Mesendoderm (in vitro differentiated cells): ENCODE data around the gene BAIAP2L1.
A peak's percentile ranks its signal among the peaks of the same experiment; 100 is the strongest.

Source experiments
- DNase-seq: peaks from one replicate; pipeline ENCODE4 v3.0.0; 2013
- H2AK5ac ChIP-seq: 2 replicates; pipeline ENCODE4 v1.6.1; 2013; ENCODE audit warnings: low read length, inconsistent platforms
- H2BK120ac ChIP-seq: 2 replicates; pipeline ENCODE4 v1.6.1; 2013; ENCODE audit warnings: low read depth, mild to moderate bottlenecking, low read length, moderate library complexity, mixed read lengths
- H2BK15ac ChIP-seq: replicated peaks from 2 replicates; pipeline ENCODE4 v1.6.1; 2013; ENCODE audit warnings: low read depth, mild to moderate bottlenecking, moderate library complexity
- H2BK5ac ChIP-seq: 2 replicates; pipeline ENCODE4 v1.6.1; 2013; ENCODE audit warnings: low read length, inconsistent platforms
- H3K18ac ChIP-seq: 2 replicates; pipeline ENCODE4 v1.6.1; 2013; ENCODE audit warnings: mild to moderate bottlenecking, low read length, mixed read lengths
- H3K23ac ChIP-seq: one replicate; pipeline ENCODE4 v1.6.1; 2013; ENCODE audit warnings: low read length
- H3K27ac ChIP-seq: 2 replicates; pipeline ENCODE4 v1.5.1; 2013; ENCODE audit warnings: low read depth, mild to moderate bottlenecking, inconsistent platforms, low read length, moderate library complexity
- H3K27me3 ChIP-seq: 2 replicates; pipeline ENCODE4 v1.6.1; 2013; ENCODE audit warnings: low read length, control low read depth, mild to moderate bottlenecking, inconsistent platforms; ENCODE audit not compliant: insufficient read depth, poor library complexity
- H3K36me3 ChIP-seq: 2 replicates; pipeline ENCODE4 v1.6.1; 2013; ENCODE audit warnings: low read length, inconsistent platforms; ENCODE audit not compliant: control insufficient read depth, insufficient read depth
- H3K4ac ChIP-seq: one replicate; pipeline ENCODE4 v1.6.1; 2013; ENCODE audit warnings: low read depth, mild to moderate bottlenecking, low read length, moderate library complexity
- H3K4me1 ChIP-seq: 2 replicates; pipeline ENCODE4 v1.6.1; 2013; ENCODE audit warnings: low read depth, low read length, inconsistent platforms; ENCODE audit not compliant: control insufficient read depth
- H3K4me2 ChIP-seq: 2 replicates; pipeline ENCODE4 v1.6.1; 2013; ENCODE audit warnings: low read length
- H3K4me3 ChIP-seq: 2 replicates; pipeline ENCODE4 v1.5.1; 2013; ENCODE audit warnings: mild to moderate bottlenecking, low read length
- H3K56ac ChIP-seq: one replicate; pipeline ENCODE4 v1.6.1; 2013; ENCODE audit warnings: low read length
- H3K79me1 ChIP-seq: 2 replicates; pipeline ENCODE4 v1.6.1; 2013; ENCODE audit warnings: low read length, inconsistent platforms
- H3K79me2 ChIP-seq: 2 replicates; pipeline ENCODE4 v1.6.1; 2013; ENCODE audit warnings: mild to moderate bottlenecking, low read length; ENCODE audit not compliant: control insufficient read depth, insufficient read depth
- H3K9ac ChIP-seq: 2 replicates; pipeline ENCODE4 v1.6.1; 2013; ENCODE audit warnings: low read length, inconsistent platforms
- H4K5ac ChIP-seq: one replicate; pipeline ENCODE4 v1.6.1; 2013; ENCODE audit warnings: low read length
- H4K8ac ChIP-seq: one replicate; pipeline ENCODE4 v1.6.1; 2013; ENCODE audit warnings: low read depth, mild to moderate bottlenecking, control low read depth, low read length, moderate library complexity
- WGBS: extraction: QIAGEN DNeasy Blood & Tissue Kit; methylation state at CpG from one replicate; pipeline ENCODE4 v1.1.7; 2013; ENCODE audit warnings: low lambda C conversion rate, missing lambda C conversion rate; ENCODE audit not compliant: insufficient coverage; ENCODE audit errors: extremely low coverage; 5-methylcytosine and 5-hydroxymethylcytosine counted together

BAIAP2L1 gene

DNA sequence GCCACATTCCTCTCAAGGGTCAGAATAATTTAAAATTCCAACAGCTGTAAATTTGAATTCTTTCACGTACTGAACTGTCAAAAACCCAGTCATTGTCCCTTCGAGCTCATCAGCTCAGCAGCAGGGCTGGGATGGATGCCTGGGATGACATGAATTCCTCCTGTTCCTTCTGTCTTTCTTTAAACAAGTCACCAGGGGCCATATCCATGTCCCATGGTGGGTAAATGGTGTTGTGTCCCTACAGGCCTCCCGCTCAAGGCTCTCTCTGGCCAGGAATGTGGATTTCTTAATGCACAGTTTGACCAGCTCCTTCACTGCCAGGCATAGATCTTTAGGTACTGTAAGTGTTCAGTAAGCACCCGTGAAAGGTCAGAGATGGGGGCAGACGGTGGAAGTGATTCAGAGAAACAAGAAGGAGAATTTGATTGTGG lies 135.0 kb downstream of the BAIAP2L1 start:
- Histone ChIP-seq H3K36me3 (no peaks in the 10 kb centered on the region), H3K23ac (no peak overlapping the region), H2BK120ac (no peak overlapping the region), H3K27me3 (no peaks in the 10 kb centered on the region), H3K4me2 (no peak overlapping the region), H2BK5ac (no peak overlapping the region), H3K79me2 (no peaks in the 10 kb centered on the region), H3K79me1 (no peaks in the 10 kb centered on the region), H3K18ac (no peak overlapping the region), H3K4me3 (no peak overlapping the region), H3K4ac (no peak overlapping the region), H3K9ac (no peak overlapping the region), H2AK5ac (no peak overlapping the region), H3K4me1 (no peaks in the 10 kb centered on the region), H3K27ac (peak overlapping the region; percentile 33), H2BK15ac (no peak overlapping the region), H4K5ac (no peak overlapping the region), H4K8ac (no peak overlapping the region), H3K56ac (no peak overlapping the region)
- DNase-seq: peak; percentile 92
- WGBS: no CpG with 5 or more reads among the region's 5 CpGs

GRCh38 chr7:98257701-98258100 lies 143.2 kb downstream of the BAIAP2L1 start:
- Histone ChIP-seq H3K79me1 (peaks cover 2% of the 10 kb centered on the region), H3K36me3 (no peaks in the 10 kb centered on the region), H2BK120ac (no peak overlapping the region), H3K4me3 (no peak overlapping the region), H3K56ac (no peak overlapping the region), H4K8ac (no peak overlapping the region), H3K9ac (no peak overlapping the region), H3K27me3 (no peaks in the 10 kb centered on the region), H2BK15ac (no peak overlapping the region), H3K4me2 (no peak overlapping the region), H3K27ac (no peak overlapping the region), H3K18ac (no peak overlapping the region), H2AK5ac (no peak overlapping the region), H3K79me2 (no peaks in the 10 kb centered on the region), H3K4me1 (no peaks in the 10 kb centered on the region), H2BK5ac (no peak overlapping the region), H4K5ac (no peak overlapping the region), H3K23ac (no peak overlapping the region), H3K4ac (no peak overlapping the region)
- no peak for DNase-seq
- no CpG with 5 or more reads among the region's 6 CpGs for WGBS

GRCh38 chr7:98256431-98256830 lies 144.5 kb downstream of the BAIAP2L1 start:
- Histone ChIP-seq H2AK5ac (no peak overlapping the region), H2BK5ac (no peak overlapping the region), H3K18ac (no peak overlapping the region), H3K36me3 (no peaks in the 10 kb centered on the region), H2BK120ac (no peak overlapping the region), H3K79me1 (peaks cover 2% of the 10 kb centered on the region), H3K56ac (no peak overlapping the region), H3K9ac (no peak overlapping the region), H3K23ac (no peak overlapping the region), H3K4ac (no peak overlapping the region), H3K4me3 (no peak overlapping the region), H3K27ac (no peak overlapping the region), H3K27me3 (no peaks in the 10 kb centered on the region), H3K4me2 (no peak overlapping the region), H4K5ac (no peak overlapping the region), H2BK15ac (no peak overlapping the region), H3K4me1 (peaks cover under 1% of the 10 kb centered on the region), H3K79me2 (no peaks in the 10 kb centered on the region), H4K8ac (no peak overlapping the region)
- WGBS: no CpG with 5 or more reads among the region's 7 CpGs
- no peak for DNase-seq

GRCh38 chr7:98254951-98255610 lies 145.8 kb downstream of the BAIAP2L1 start:
- Histone ChIP-seq H2BK5ac (no peak overlapping the region), H3K79me2 (no peaks in the 10 kb centered on the region), H3K4me2 (no peak overlapping the region), H3K36me3 (no peaks in the 10 kb centered on the region), H3K4me3 (no peak overlapping the region), H3K27ac (no peak overlapping the region), H2BK120ac (no peak overlapping the region), H3K23ac (no peak overlapping the region), H2BK15ac (no peak overlapping the region), H3K56ac (no peak overlapping the region), H3K79me1 (peaks cover 2% of the 10 kb centered on the region), H2AK5ac (no peak overlapping the region), H3K27me3 (no peaks in the 10 kb centered on the region), H3K18ac (no peak overlapping the region), H3K9ac (no peak overlapping the region), H4K8ac (no peak overlapping the region), H4K5ac (no peak overlapping the region), H3K4me1 (peaks cover 2% of the 10 kb centered on the region), H3K4ac (no peak overlapping the region)
- no peak for DNase-seq
- no CpG with 5 or more reads among the region's 11 CpGs for WGBS

DNA sequence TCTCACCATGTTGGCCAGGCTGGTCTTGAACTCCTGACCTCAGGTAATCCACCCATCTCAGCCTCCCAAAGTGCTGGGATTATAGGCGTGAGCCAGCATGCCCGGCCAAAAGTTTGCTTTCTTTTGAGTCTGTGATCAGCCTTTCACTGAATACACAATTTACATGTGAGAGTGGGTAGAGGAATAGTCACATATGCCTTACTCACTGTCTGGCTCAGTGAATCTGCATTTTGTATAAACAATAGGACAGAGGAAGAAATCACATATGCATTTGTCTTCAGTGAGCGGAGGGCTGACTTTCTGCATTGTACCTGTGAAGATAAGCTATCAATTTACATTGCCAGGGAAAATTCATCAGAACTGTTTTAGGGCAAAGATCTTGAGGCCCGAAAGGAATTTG lies 146.4 kb downstream of the BAIAP2L1 start:
- WGBS: no CpG with 5 or more reads among the region's 4 CpGs

More for the DNA sequence above, 146.4 kb downstream of the BAIAP2L1 start:
- no peak overlapping the region for H3K27ac ChIP-seq
- no peak overlapping the region for H3K4ac ChIP-seq
- H4K5ac ChIP-seq: no peak overlapping the region
- H4K8ac ChIP-seq: no peak overlapping the region
- DNase-seq: no peak
- H2BK5ac ChIP-seq: no peak overlapping the region
- H3K9ac ChIP-seq: no peak overlapping the region
- no peak overlapping the region for H2AK5ac ChIP-seq
- no peaks in the 10 kb centered on the region for H3K27me3 ChIP-seq
- H2BK120ac ChIP-seq: no peak overlapping the region
- no peak overlapping the region for H2BK15ac ChIP-seq
- no peak overlapping the region for H3K4me3 ChIP-seq
- no peaks in the 10 kb centered on the region for H3K36me3 ChIP-seq
- H3K23ac ChIP-seq: no peak overlapping the region
- H3K79me1 ChIP-seq: peaks cover 2% of the 10 kb centered on the region
- H3K4me1 ChIP-seq: peaks cover 2% of the 10 kb centered on the region
- no peak overlapping the region for H3K4me2 ChIP-seq
- H3K79me2 ChIP-seq: no peaks in the 10 kb centered on the region
- no peak overlapping the region for H3K56ac ChIP-seq
- H3K18ac ChIP-seq: no peak overlapping the region
